GM21423 (cell line): ENCODE results near the gene CHST7.
A peak's percentile ranks its signal among the peaks of the same experiment; 100 is the strongest.
"Not testable (repeated sequence)": the region's sequence is repeated elsewhere in the genome, so short reads cannot be mapped to it uniquely, and the experiment has no call there.

ENCODE experiments used
- ATAC-seq: cut with Tn5 transposase; IDR thresholded peaks from one replicate; pipeline ENCODE4 v1.9.1; 2021; ENCODE audit warnings: mild to moderate bottlenecking, moderate library complexity; ENCODE audit not compliant: unreplicated experiment

The CHST7 gene, protein sequence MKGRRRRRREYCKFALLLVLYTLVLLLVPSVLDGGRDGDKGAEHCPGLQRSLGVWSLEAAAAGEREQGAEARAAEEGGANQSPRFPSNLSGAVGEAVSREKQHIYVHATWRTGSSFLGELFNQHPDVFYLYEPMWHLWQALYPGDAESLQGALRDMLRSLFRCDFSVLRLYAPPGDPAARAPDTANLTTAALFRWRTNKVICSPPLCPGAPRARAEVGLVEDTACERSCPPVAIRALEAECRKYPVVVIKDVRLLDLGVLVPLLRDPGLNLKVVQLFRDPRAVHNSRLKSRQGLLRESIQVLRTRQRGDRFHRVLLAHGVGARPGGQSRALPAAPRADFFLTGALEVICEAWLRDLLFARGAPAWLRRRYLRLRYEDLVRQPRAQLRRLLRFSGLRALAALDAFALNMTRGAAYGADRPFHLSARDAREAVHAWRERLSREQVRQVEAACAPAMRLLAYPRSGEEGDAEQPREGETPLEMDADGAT

DNA sequence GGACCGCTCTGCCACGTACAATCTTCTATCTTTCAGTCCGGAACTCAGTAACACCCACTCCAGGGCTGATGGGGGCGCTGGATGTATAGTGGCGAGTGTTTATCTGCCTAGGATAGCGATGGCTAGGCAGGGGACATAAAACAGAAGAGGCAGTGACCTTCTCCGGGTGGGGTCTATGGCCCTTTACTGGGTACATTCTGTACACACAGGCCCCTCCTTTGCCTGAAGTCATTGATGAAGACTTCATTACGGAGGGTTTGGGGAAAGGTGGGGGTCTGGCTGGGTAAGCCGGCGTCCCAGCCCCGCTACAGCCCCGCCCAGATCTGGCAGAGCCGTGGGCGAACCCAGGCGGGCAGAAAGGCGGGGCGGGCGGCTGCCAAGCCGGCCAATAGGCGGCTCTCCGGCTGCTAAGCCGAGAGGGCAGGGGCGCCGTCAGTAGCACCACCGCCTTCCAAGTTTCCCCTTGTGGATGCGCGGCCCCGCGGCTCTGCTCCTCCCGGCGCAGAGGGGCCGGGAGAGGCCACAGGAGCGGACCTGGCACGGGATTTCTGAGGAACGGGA, at the start of gene CHST7:
TSS of gene CHST7 (plus strand) at position 435 of the 561 bp plus-strand sequence. CDS start 167 bp downstream, outside the sequence.
- peak; percentile 44 for ATAC-seq

DNA sequence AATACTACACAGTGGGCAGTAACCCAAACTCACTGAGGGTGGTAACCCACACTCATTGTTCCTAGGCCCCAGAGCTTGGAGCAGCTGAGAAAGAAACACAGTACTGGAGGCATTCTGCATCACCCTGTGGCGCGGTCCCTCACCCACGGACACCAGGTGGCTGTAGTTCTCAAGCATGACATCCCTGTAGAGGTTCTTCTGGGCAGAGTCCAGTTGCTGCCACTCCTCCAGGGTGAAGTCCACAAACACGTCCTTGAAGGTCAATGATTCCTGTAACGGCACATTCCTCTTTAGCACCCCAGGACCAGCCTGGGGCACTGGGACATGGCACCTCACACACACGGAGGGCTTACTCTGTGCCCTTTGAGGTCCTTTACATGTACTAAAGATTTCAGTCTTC, 44.9 kb upstream of the CHST7 start:
- ATAC-seq: not testable (repeated sequence)

DNA sequence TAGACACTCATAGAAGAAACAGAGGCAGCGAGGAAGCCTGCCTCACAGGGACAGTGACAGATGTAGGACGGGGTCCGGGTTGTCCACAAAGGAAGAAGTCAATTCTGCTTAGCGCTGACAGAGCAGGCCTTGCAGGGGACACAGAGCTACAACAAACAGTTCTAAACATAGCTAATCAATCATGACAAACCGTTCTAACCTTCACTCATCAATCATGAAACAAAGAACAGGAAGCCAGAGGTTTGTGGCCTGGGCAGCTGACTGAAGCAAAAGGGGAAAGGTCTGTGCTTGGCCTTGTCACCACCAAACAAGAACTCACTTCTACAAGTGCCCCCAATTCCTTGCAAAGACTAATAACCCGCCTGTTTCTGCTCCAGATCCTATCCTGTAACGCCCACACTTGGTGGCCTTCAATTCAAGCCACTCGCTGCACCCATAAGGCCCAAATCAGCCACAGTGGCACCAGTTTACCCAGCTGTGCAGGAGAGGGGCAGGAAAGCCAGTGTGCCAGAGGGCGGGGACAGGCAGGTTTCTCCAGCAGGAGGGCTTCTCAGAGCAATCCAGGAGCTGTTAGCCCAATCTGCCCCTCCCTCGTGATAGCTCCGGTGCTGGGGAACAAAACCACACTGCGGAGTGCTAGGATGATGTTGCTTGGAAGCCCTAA, 43.7 kb upstream of the CHST7 start:
- not testable (repeated sequence) for ATAC-seq

DNA sequence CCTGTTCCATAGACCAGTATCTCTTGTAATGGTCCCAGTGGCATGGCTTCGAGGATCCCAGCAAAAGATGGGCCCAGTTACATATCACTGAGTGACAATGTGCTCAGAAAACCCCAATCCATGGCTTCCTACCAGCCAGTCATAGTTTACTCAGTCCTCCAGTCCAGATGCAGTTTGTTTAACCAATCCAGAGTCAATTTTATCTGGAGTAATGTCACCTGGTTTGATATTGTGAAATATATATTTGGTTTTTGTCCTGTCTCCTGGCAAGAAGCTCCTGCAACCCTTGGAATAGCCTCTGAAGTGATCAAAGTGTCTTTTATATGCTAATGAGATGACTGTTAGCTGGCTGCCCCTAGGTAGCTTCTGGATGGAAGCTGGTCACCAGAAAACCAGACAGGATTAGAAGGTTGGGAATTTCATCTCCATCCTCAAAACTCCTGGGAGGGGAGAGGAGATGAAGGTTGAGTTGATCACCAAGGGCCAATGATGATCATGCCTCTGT, 43.1 kb upstream of the CHST7 start:
- ATAC-seq: not testable (repeated sequence)

DNA sequence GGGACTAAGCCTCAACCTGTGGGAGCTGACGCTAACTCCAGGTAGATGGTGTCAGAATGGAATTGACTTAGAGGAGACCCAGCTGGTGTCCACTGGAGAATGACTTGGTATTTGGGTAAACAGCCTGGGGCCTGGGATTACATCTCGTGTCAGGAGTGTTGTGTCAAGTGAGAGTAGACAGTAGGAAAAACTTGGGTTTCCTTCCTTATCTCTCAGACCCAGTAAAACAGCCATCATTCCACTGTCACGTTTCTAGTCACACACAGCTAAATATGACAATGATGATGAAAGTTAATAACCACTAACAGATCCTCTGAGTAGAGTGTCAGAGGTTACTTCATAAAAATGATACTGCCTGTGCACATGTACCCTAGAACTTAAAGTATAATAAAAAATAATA, 42.1 kb upstream of the CHST7 start:
- ATAC-seq: no peak

DNA sequence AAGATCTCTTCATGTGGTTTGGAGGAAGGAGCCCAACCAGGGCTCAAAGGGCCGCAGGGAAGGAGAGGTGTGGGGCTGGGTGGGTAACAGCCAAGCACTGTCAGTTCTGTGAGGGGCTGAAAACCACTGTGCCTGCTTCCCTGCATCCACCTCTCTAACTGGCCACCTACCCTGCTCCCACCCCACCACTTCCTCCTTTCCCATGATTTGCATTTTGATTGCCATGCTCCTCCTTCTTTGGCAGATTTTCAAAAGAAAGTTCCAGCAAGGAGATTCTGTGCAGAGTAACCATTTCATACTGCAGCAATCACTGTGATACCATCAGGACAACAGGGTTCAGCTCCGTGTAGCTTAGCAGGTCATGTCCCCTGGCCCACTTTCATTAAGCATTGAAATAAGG, 30.1 kb upstream of the CHST7 start:
- no peak for ATAC-seq

DNA sequence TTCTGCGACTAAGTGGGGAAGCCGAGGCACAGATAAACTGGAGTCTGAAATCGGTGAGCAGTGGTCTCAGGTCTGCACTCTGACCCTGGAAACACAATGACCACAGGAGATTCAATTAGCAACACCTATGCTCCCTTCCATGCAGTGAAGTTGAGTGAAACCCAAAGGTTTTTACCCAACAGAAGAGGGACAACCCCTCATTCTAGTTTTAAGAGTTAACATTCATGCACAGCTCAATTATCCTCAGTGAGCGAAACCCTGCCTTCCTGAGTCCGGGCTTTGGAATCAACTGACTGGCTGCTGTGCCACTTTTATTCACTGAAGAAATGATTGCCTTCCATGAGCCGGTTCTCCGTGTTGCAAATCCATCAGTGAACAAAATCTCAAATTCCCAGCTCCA, 29.0 kb upstream of the CHST7 start:
- not testable (repeated sequence) for ATAC-seq

DNA sequence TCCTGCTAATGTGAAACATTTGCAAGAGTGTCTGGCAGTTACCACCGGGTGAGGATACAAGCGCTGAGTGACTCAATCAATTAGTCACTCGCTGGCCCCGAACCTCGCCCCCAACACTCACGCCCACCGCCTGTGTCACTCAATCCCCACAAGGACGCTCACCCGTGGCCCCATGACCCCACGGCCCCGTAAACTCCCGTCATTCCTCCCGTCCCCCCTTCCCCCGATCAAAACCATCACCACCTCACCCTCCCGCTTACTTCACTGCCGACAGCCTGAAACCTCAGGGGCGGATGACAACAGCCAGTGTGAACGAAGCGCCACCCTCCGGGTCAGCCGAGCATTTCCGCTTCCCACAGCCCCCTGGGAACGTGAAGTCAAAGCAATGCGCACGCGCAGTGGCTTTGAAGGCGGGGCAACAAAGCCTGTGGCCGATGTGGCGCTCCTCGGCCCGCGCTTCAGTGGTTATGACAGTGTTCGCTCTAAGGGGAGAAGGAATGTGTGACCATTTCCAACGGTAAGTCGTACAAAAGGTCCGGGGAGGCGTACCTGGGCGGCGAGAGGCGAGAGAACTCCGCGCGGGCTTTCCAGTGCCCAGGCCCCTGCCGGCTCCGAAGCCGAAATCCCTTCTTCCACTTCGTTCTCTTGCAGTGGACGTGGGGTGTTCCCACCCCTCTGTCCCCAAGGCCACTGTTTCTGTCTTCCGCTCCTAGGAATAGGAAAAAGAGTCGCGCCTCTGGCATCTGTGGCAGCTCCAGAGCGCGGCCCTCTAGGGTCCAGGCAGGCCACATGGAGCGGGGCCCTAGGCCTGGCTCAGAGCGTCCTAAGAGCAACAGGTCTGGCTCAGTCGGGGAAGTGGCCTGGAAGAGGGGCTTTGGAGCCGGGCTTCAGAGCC, 28.2 kb upstream of the CHST7 start, which contains the start of gene ZNF674:
TSS of gene ZNF674 (minus strand) at position 311 of the 895 bp plus-strand sequence. CDS start 3,334 bp downstream, outside the sequence.
- ATAC-seq: peak; percentile 87

DNA sequence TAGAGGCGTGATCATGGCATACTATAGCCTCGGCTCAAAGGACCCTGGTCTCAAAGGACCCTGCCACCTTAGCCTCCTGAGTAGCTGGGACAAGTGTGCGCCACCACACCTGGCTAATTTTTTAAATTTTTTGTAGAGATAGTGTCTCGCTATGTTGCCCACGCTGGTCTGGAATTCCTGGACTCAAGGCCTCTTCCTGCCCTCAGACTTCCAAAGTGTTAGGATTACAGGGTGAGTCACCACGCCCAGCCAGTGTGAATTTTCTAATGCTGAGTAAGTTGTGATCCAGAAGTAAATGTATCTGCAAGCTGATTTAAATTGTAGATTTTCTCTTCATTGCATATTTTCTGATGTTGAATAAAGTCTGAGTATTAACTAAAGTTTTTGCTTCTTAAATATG, 25.7 kb upstream of the CHST7 start:
- no peak for ATAC-seq

DNA sequence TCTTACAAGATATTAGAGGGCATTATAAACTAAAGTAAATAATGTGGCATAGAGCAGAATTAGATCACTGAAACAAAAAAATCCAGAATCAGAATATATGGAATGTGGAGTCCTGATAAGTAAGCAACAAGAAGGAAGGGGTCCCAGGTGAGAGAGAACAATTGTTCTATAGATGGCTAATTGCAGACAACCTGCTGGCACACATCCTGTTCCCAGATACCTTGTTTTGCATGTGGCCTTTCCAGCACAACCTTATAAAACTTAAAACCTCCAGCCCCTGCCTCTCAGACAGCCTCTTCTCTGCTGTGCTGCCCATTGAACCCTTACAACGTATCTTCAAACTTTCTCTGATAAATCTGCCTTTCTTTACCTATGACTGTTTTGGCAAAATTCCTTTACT, 23.7 kb upstream of the CHST7 start:
- no peak for ATAC-seq

DNA sequence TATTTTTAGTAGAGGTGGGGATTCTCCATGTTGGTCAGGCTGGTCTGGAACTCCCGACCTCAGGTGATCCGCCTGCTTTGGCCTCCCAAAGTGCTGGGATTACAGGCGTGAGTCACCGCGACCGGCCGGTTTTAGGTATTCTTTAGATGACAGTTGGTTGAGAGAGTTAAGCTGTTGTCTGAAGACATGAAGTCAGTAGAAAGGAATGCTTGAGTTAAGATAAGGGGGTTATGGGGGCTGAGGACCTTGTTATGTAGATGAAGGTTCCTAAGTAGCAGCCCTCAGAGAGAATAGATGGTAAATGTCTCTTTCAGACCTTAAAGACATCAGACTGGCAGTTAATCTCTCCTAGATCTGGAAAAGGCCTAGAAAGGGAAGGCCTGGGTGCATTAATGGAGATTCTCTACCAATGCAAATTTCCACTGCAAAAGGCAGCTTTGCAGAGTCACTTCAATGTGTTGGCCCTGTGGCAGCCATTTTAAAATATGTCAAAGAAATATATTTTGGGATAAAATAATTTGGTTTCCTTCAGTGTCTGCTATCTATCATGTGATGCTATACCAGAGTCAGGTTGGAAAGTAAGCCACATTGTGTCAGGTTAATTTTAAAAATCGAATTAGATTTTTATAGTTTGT, 22.0 kb upstream of the CHST7 start:
- ATAC-seq: no peak

DNA sequence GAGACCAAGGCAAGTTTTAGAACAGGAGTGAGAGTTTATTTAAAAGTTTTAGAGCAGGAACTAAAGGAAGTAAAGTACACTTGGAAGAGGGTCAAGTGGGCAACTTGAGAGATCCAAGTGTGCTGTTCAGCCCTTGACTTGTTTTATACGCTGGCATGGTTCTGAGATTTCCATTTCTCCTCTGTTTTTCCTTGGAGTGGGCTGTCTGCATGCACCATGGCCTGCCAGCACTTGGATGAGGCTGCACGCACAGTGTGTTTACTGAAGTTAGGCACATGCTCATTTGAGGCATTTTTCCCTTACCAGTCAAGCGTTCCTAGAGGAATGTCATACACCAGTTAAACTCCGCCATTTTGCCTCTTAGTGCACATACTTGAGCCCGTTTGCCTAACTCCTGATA, 19.6 kb upstream of the CHST7 start:
- no peak for ATAC-seq

DNA sequence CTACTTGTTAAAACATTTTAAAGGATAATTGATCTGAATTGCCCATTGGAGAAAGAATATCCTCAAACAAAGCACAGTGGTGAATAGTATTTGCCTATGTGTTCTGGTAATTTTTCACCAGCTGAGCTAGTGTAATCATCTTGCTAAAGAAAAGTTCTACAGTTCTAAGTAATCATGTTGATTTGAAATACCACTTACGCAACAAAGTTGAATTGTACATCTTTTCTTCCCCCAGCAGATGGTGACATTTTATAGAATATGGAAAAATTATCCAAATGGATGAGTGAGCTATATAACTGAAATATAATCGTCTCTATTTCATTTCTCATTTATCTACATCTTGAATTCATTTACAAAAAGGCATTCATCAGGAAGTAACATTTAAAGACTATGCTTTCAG, 18.6 kb upstream of the CHST7 start:
- no peak for ATAC-seq

DNA sequence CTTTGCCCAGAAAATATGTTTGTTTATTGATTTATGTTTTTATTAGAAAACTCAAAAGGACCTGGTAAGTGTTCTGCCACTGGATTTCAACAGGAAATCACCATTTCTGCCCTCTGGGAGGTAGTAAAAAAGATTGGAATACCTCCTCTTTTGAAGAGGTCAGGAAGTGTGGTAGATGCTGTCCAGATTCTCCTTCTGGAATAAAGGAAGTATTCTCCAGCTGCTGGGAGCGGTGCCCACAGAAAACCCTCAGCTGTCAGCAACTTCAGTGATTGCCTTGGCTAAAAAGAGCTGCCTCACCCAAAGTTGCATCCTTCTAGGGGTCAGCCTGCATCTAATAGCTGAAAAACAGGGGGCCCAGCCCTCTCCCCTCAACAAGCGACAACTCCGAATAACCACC, 14.5 kb upstream of the CHST7 start:
- ATAC-seq: no peak

DNA sequence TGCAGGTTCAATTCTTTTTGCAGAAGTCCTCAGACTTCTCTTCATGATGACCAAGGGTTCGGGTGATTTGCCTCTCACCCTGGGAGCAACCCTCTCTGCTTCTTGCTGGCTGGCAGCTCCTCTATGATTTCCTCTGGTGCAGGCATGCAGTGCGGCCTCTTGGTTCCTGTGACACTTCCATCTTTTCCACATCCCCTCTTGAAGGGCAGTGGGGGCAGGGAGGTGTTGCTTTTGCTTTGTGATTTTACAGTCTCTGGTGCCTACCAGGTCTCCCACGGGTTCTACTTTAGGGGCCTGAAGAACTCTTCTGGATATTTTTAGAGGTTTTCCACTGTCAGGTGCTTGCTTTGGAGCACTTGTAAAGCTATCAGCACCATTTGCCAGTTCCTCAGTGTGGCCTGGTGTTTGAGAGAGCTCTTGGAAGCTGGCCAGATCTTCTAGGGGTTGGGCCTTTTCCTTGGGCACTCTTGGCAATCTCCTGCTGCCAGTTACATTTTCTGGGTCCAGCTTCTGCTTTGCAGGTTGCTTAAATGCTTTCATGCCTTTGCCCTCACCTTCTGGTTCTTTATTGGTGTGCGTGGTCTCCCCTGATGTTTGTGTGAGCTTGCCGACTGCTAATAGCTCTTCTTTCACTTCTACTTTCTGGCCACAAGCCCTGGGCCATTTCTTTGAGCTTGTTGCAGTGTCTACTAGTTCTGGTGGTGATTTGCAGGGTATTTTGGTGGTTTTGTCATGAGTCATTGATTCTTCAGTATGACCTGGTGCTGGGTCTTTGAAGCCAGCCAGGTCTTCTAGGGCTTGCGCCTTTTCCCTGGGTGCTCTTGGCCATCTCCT, 11.5 kb upstream of the CHST7 start:
- peak; percentile 98 for ATAC-seq

DNA sequence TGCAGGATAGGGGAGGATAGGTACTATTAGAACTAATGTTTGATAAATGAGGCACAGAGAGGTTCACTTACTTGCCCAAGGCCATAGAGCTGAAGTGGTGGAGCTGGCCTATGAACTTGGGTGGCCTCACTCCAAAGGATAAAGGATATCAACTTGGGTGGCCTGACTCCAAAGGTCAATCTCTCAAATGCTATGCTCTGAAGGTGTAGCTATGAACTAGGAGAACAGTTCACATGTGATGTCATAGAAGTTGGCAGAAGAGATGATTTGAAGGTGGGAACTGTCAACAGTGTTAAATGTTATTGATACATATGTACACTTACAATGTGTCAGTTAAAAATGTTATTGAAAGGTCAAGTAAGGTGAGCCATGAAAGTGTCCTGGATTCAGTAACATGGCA, 6.2 kb upstream of the CHST7 start:
- ATAC-seq: no peak

DNA sequence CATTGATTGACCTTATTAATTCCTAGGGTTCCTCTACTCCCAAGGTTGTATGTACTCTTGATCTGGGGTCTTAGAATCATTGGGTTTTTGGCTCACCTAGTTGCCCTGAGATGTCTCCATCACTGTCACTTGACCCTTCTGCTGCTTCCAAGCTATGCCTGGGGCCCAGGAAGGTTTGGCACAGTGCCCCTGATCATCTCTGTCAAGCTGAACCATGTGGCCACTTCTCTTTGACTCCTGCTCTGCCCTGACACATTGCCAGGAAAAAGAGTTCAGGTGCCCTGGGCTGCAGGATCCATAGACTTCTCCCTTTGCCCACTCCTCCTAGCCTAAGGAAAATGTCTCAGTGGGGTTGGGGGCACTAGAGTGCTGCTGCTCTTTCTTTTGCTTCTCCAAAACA, 3.9 kb upstream of the CHST7 start:
- no peak for ATAC-seq

DNA sequence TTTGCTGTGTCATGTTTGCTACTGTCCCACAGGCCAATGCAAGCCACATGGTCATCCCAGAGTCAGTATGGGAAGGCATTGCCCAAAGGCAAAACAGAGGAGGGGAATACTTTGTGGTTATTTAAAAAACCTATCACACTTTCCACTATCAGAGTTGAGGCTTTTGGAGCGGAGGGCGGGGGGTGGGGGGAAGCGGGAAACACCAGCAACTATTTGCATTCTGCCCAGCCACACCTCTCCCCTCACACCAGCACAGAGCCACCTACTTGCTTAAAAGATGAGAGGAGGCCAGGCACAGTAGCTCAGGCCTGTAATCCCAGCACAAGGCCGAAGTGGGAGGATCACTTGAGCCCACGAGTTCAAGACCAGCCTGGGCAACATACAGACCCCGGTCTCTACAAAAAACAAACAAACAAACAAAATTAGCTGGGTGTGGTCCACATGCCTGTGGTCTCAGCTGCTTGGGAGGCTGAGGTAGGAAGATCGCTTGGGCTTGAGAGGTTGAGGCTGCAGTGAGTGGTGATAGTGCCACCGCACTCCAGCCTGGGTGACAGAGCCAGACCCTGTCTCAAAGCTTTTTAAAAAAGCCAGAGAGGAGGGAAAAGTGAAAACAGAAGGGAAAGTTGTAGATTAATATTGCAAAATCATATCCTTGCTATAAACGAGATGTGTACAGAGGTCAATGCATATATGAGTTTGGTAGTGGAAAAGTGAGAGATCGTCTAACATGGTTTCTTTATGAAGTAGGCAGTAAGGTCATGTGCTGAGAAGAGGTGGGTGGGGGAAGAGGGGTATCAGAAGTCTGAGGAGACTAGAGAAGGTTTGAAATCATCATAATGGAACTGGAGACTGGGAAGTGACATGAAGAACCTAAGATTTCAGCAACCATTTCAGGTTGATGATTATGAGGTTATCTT, 1.9 kb upstream of the CHST7 start:
- ATAC-seq: no peak
